ENCODE results near the gene STXBP6. TPM values are rescaled to one million over a fixed set of nuclear protein-coding genes. Genes with fewer than 3 reads are reported as not detected.

STXBP6 gene
- total RNA-seq, 2 donors from 2014 or later = 20.1 to 28.3 TPM

DNA sequence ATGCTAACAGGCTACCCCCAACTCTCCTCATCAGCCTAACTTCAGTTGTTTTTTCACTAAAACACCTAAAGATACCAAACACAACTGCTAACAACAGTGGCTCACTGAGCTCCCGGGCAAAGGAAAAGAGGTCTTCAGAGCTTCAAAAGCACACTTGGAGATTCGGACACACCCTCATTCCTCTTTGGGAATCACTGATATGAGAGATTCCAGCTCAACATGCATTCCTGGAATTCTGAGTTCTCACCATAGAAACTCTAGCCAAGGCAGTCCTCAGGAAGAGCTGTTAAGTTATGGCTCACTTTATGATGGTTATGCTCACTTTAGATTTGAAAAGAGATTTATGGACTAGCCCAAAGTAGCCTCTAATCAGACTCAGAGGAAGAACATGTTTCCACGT is 40.1 kb downstream of the STXBP6 start:
- TF ChIP-seq POLR2A (IDR thresholded peaks at IDR 0.05) = no peak
- TF ChIP-seq, protein P1, sequence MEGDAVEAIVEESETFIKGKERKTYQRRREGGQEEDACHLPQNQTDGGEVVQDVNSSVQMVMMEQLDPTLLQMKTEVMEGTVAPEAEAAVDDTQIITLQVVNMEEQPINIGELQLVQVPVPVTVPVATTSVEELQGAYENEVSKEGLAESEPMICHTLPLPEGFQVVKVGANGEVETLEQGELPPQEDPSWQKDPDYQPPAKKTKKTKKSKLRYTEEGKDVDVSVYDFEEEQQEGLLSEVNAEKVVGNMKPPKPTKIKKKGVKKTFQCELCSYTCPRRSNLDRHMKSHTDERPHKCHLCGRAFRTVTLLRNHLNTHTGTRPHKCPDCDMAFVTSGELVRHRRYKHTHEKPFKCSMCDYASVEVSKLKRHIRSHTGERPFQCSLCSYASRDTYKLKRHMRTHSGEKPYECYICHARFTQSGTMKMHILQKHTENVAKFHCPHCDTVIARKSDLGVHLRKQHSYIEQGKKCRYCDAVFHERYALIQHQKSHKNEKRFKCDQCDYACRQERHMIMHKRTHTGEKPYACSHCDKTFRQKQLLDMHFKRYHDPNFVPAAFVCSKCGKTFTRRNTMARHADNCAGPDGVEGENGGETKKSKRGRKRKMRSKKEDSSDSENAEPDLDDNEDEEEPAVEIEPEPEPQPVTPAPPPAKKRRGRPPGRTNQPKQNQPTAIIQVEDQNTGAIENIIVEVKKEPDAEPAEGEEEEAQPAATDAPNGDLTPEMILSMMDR (IDR thresholded peaks at IDR 0.05) = no peak
- DNase-seq (no peak), ATAC-seq (no peak)
- intact Hi-C loops (cut with DNase I) = no loop called here
- Histone ChIP-seq H3K27me3 (no peaks in the 10 kb centered on the region), H3K36me3 (replicated peaks in 1 of 2; ENCODE audit: insufficient read depth in 1 of 2, low read depth in 2 of 2) (no peaks in the 10 kb centered on the region), H3K9me3 (no peaks in the 10 kb centered on the region), H3K4me3 (no peak overlapping the region), H3K27ac (no peak overlapping the region), H3K4me1 (peaks cover 58% of the 10 kb centered on the region)
- 54 to 66% methylated on average over 3 of the region's 3 CpGs for WGBS, 2 donors

DNA sequence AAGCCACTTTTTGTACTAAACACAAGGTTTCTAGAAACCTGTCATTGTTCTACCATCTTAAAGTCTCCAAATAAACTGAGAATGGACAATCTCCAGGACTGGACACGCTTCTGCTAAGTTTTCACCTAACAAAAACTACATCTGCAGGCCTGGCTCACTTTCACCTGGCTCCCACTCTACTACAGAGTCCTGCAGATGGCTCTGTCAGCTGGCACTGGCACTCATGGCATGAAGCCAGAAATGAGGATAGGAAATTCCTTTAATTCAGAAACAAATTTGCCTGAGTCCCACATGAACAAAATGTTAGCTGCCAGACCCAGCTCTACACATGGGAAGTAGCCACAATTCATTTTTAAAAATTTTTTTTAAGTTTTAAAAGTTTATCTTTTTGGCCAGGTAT is 42.1 kb downstream of the STXBP6 start:
- 21 to 25% methylated on average over 1 of the region's 1 CpG for WGBS, 2 donors
- peak; percentile 72 to 90 (median 82) for DNase-seq
- no peak for TF ChIP-seq POLR2A (IDR thresholded peaks at IDR 0.05)
- TF ChIP-seq, protein P1 (IDR thresholded peaks at IDR 0.05) = no peak
- H3K27ac ChIP-seq = peak overlapping the region; percentile 56 to 76 (median 67)
- no peaks in the 10 kb centered on the region for H3K9me3 ChIP-seq
- peak; percentile 74 for ATAC-seq
- peaks cover 56% of the 10 kb centered on the region for H3K4me1 ChIP-seq
- H3K36me3 ChIP-seq (replicated peaks in 1 of 2; ENCODE audit: insufficient read depth in 1 of 2, low read depth in 2 of 2) = no peaks in the 10 kb centered on the region
- no peaks in the 10 kb centered on the region for H3K27me3 ChIP-seq
- H3K4me3 ChIP-seq = no peak overlapping the region
- intact Hi-C loops (cut with DNase I) = no loop called here

DNA sequence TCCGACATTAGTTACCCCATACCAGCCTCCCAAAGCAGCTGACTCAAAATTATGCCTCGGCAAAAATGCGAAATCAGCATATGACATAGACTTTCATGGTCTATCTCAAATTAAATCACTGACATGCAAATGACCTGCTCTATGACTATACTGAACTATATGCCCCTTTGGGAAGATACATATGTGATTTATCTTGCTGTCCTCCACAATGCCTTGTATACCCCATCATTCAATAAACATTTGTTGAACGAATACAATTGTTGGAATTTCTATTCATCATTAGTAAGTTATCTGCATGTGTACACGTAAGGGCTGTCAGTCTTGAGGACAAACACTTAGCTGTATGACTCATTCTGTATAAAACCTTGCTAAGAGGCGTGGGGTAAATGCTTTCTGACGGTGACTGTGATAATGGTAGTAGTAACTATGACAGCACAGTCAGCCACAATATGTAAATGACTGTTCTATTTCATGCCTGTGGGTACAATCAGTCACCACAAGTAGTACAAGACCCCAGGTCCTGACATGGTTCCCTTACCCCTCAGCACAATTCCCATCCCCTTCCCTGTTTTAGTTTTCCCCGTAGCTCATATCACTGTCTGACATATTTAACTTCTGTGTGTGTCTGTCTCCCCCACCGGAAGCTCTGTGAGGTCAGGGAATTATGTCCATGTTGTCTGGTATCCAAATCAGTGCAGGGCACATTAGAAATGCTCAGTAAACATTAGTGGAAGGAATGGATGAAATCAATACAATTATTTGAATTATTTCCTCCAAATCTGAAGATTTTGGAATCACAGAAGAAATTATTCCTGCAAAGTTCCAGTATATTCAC is 42.8 kb downstream of the STXBP6 start:
- Histone ChIP-seq H3K4me3 (no peak overlapping the region), H3K9me3 (no peaks in the 10 kb centered on the region), H3K4me1 (peaks cover 56% of the 10 kb centered on the region), H3K27ac (peak overlapping the region; percentile 56 to 76 (median 67)), H3K36me3 (replicated peaks in 1 of 2; ENCODE audit: insufficient read depth in 1 of 2, low read depth in 2 of 2) (no peaks in the 10 kb centered on the region), H3K27me3 (no peaks in the 10 kb centered on the region)
- WGBS, 2 donors = 33 to 42% methylated on average over 9 of the region's 9 CpGs
- intact Hi-C loops (cut with DNase I) = no loop called here
- DNase-seq = peak in 2 of 4 donors; percentile 27 to 48
- ATAC-seq = peak; percentile 93
- TF ChIP-seq POLR2A (IDR thresholded peaks at IDR 0.05) = no peak
- TF ChIP-seq, protein P1 (IDR thresholded peaks at IDR 0.05) = peak in 1 of 7 experiments; percentile 8

DNA sequence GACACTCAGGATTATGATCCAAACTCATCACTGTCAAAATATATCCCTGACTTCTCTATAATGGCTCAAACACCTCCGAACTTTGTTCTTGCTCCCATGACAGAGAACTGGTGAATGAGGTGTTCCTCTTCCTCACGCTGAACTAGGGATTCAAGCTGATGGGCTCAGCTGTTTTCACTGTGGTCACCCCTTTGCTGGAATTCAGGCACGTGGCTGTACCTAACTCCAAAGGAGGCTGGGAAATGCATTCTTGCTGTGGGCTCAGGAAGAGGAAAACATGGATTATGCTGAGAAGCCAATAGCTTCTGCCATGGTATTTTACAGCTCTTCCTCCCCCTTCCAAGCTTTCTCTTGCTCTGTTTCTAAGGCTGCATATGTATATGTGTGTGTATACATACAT is 43.9 kb downstream of the STXBP6 start:
- Histone ChIP-seq H3K4me1 (peaks cover 58% of the 10 kb centered on the region), H3K9me3 (no peaks in the 10 kb centered on the region), H3K36me3 (replicated peaks in 1 of 2; ENCODE audit: insufficient read depth in 1 of 2, low read depth in 2 of 2) (no peaks in the 10 kb centered on the region), H3K4me3 (no peak overlapping the region), H3K27ac (no peak overlapping the region), H3K27me3 (no peaks in the 10 kb centered on the region)
- intact Hi-C loops (cut with DNase I) = no loop called here
- 87 to 89% methylated on average over 3 of the region's 3 CpGs for whole genome bisulfite sequencing, 2 donors
- ATAC-seq (no peak), DNase-seq (no peak)
- TF ChIP-seq, protein P1 (IDR thresholded peaks at IDR 0.05) = no peak
- no peak for TF ChIP-seq POLR2A (IDR thresholded peaks at IDR 0.05)

DNA sequence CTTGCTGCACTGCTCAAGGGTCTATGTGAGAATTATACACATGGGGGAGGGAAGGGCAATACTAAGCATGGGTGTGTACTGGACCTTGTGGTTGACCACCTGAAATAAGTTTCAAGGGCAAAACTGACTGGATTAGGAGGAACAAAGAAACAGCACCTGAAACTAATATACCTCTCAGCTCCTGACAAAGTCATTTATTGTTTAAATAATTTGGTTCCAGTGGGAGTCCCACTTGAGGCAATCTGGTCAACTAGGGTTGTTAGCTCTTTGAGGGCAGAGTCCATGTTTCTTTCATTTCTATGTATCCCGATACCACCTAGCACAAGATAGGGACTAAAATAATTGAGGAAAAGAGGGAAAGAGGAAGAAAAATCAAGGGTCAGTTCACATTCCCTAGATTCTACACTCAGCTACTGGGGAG is 45.5 kb downstream of the STXBP6 start:
- TF ChIP-seq POLR2A (IDR thresholded peaks at IDR 0.05) = no peak
- TF ChIP-seq, protein P1 (IDR thresholded peaks at IDR 0.05) = no peak
- Histone ChIP-seq H3K27me3 (no peaks in the 10 kb centered on the region), H3K4me1 (peaks cover 45% of the 10 kb centered on the region), H3K4me3 (no peak overlapping the region), H3K27ac (no peak overlapping the region), H3K36me3 (replicated peaks in 1 of 2; ENCODE audit: insufficient read depth in 1 of 2, low read depth in 2 of 2) (no peaks in the 10 kb centered on the region), H3K9me3 (no peaks in the 10 kb centered on the region)
- WGBS, 2 donors = 76 to 93% methylated on average over 1 of the region's 1 CpG
- intact Hi-C loops (cut with DNase I) = no loop called here
- no peak for ATAC-seq
- no peak for DNase-seq

All from body of pancreas (tissue), 4 donors.